ENCODE results near the gene CISTR.

DNA sequence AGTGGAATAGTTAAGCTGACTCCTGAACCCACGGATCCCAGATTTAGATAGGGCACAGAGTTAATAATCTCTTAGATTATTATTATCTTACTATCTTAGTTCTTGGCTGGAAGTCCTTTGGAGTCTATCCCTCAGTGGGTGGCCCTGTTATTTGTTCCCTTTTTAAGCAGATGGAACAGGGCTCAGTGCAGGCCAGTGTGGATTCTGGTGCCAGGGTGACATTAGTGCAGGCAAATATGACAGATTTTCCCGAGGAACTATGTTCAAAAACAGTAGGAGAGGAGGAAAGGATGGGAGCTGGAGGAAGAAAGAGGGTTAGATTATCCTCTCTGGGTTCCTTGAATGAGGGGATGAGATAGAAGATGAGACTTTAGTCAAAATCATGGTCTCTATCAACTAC is 41.4 kb upstream of the CISTR start:
- TF ChIP-seq, protein P1, sequence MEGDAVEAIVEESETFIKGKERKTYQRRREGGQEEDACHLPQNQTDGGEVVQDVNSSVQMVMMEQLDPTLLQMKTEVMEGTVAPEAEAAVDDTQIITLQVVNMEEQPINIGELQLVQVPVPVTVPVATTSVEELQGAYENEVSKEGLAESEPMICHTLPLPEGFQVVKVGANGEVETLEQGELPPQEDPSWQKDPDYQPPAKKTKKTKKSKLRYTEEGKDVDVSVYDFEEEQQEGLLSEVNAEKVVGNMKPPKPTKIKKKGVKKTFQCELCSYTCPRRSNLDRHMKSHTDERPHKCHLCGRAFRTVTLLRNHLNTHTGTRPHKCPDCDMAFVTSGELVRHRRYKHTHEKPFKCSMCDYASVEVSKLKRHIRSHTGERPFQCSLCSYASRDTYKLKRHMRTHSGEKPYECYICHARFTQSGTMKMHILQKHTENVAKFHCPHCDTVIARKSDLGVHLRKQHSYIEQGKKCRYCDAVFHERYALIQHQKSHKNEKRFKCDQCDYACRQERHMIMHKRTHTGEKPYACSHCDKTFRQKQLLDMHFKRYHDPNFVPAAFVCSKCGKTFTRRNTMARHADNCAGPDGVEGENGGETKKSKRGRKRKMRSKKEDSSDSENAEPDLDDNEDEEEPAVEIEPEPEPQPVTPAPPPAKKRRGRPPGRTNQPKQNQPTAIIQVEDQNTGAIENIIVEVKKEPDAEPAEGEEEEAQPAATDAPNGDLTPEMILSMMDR (IDR thresholded peaks at IDR 0.05 in 4 of 5, conservative IDR thresholded peaks at IDR 0.05 in 1 of 5), result no peak
- no peak for TF ChIP-seq POLR2A (IDR thresholded peaks at IDR 0.05)
